Endothelial cell of umbilical vein (primary cell): Measurements from ENCODE around the gene HTT. TPM values are rescaled to one million over a fixed set of nuclear protein-coding genes. Genes with fewer than 3 reads are reported as not detected.

Source experiments
- BruUV-seq: library from RNA; stranded (reverse); fragments of 400-500 nt; replicated peaks from 2 replicates; lab custom pipeline; 2021; lab: Mats Ljungman, UMichigan
- CTCF ChIA-PET: fragments of 300-600, 350-600 bp; sonication (Branson Sonifier 250); formaldehyde crosslinking; loops from one replicate; lab custom pipeline; 2021; ENCODE audit warnings: antibody characterized with exemption, inconsistent platforms; lab: Charles Lee
- POLR2A ChIA-PET: fragments of 300-600, 350-600 bp; sonication (Branson Sonifier 250); formaldehyde crosslinking; loops from one replicate; lab custom pipeline; 2021; ENCODE audit warnings: antibody characterized with exemption, inconsistent platforms; lab: Charles Lee
- DNase-seq: peaks from one replicate; pipeline ENCODE4 v3.0.0-alpha.2; 2011; ENCODE audit warnings: low read depth, low spot score
- FAIRE-seq: peaks from 2 replicates; lab custom pipeline; 2011; peaks lifted over from hg19 to GRCh38; lab: Jason Lieb, UNC
- H2AFZ ChIP-seq: 2 replicates; pipeline ENCODE4 v1.6.0; 2012; ENCODE audit warnings: low read depth, low read length, control low read depth, inconsistent platforms
- H3K27ac ChIP-seq: 2 replicates; pipeline ENCODE4 v1.5.1; 2011; ENCODE audit warnings: low read depth, mild to moderate bottlenecking, control low read depth, low read length, moderate library complexity; ENCODE audit not compliant: insufficient read depth
- H3K27me3 ChIP-seq, 2 experiments: 2 replicates each; pipeline versions ENCODE4 v1.6.0 to v1.6.1; 2011; ENCODE audit warnings: low read length in 2 of 2, mixed read lengths in 1 of 2; ENCODE audit not compliant: control insufficient read depth in 2 of 2, insufficient read depth in 2 of 2
- H3K36me3 ChIP-seq, 2 experiments: 2 replicates in 1 of 2; 3 replicates in 1 of 2; pipeline ENCODE4 v1.5.1; 2011; ENCODE audit warnings: low read length in 2 of 2, mild to moderate bottlenecking in 1 of 2, moderate library complexity in 1 of 2; ENCODE audit not compliant: control insufficient read depth in 2 of 2, insufficient read depth in 2 of 2; ENCODE audit errors: extremely low read depth in 1 of 2
- H3K4me1 ChIP-seq: 3 replicates; pipeline ENCODE4 v1.5.1; 2011; ENCODE audit warnings: mild to moderate bottlenecking, low read length; ENCODE audit not compliant: control insufficient read depth, insufficient read depth; ENCODE audit errors: extremely low read depth
- H3K4me2 ChIP-seq: 2 replicates; pipeline ENCODE4 v1.6.1; 2011; ENCODE audit warnings: low read length, control low read depth, mixed read lengths; ENCODE audit not compliant: insufficient read depth
- H3K4me3 ChIP-seq, 3 experiments: fragments of 200-600 bp in 1 of 3; sonication (generic), shearing (Covaris generic) in 1 of 3; replicated peaks in 1 of 3; 2 replicates each; pipeline ENCODE4 v1.5.1; 2011 to 2016; ENCODE audit warnings: control low read depth in 3 of 3, low read length in 3 of 3, mild to moderate bottlenecking in 2 of 3, inconsistent platforms in 1 of 3, low read depth in 1 of 3, moderate library complexity in 1 of 3; ENCODE audit not compliant: insufficient read depth in 1 of 3
- H3K79me2 ChIP-seq: 2 replicates; pipeline ENCODE4 v1.6.0; 2012; ENCODE audit warnings: low read length, inconsistent platforms; ENCODE audit not compliant: control insufficient read depth, insufficient read depth
- H3K9ac ChIP-seq: replicated peaks from 2 replicates; pipeline ENCODE3; 2011; ENCODE audit warnings: low read length, control low read depth; ENCODE audit not compliant: insufficient read depth; ENCODE audit errors: extremely low read depth
- H3K9me1 ChIP-seq: replicated peaks from 3 replicates; pipeline ENCODE4 v1.6.0; 2011; ENCODE audit warnings: mild to moderate bottlenecking, low read length; ENCODE audit not compliant: control insufficient read depth, insufficient read depth; ENCODE audit errors: extremely low read depth
- H3K9me3 ChIP-seq: replicated peaks from 2 replicates; pipeline ENCODE4 v1.5.1; 2012; ENCODE audit warnings: low read length, inconsistent platforms; ENCODE audit not compliant: control insufficient read depth, insufficient read depth
- H4K20me1 ChIP-seq: replicated peaks from 2 replicates; pipeline ENCODE3; 2011; ENCODE audit warnings: mild to moderate bottlenecking, low read length; ENCODE audit not compliant: control insufficient read depth, insufficient read depth; ENCODE audit errors: extremely low read depth
- EZH2 ChIP-seq: IDR thresholded peaks from 2 replicates; pipeline ENCODE4 v1.6.1; 2012; ENCODE audit warnings: borderline replicate concordance, low read depth, mild to moderate bottlenecking, moderate library complexity, low read length, inconsistent platforms; ENCODE audit not compliant: severe bottlenecking
- FOS ChIP-seq: IDR thresholded peaks from 2 replicates; pipeline ENCODE4 v1.6.1; 2011; ENCODE audit warnings: mild to moderate bottlenecking, low read length, moderate library complexity, borderline replicate concordance; ENCODE audit not compliant: insufficient read depth
- GATA2 ChIP-seq: IDR thresholded peaks from 2 replicates; pipeline ENCODE4 v1.7.0; 2011; ENCODE audit warnings: low read depth, mild to moderate bottlenecking, moderate library complexity, mixed read lengths, low read length; ENCODE audit not compliant: insufficient read length, insufficient read depth
- POLR2A ChIP-seq: IDR thresholded peaks from 2 replicates; pipeline ENCODE4 v1.6.1; 2012; ENCODE audit warnings: low read depth, mild to moderate bottlenecking, control low read depth, low read length
- POLR2AphosphoS5 ChIP-seq: IDR thresholded peaks from 2 replicates; pipeline ENCODE4 v1.6.1; 2012; ENCODE audit warnings: low read depth, mild to moderate bottlenecking, control low read depth, low read length, moderate library complexity; ENCODE audit not compliant: insufficient read depth
- dilution Hi-C: fragments of 300-500 bp; cut with MboI; formaldehyde crosslinking; loops from one replicate; pipeline ENCODE4 v1.15.0; 2019; ENCODE audit warnings: low sequenced_read_pairs; ENCODE audit not compliant: extremely low pct_ligation_motif_present
- intact Hi-C: fragments of 100-400 bp; cut with micrococcal nuclease; formaldehyde crosslinking; loops from one replicate; pipeline ENCODE4 v1.10.0; 2022
- polyA plus RNA-seq, 4 experiments: library from polyadenylated mRNA; depleted of rRNA in 3 of 4; stranded (reverse) in 3 of 4; unstranded in 1 of 4; fragments of >200 nt; gene quantifications; 2 replicates each; pipeline versions ENCODE4 v1.2.1 to v1.2.3, GENCODE V29; 2011 to 2012; ENCODE audit warnings: missing spikeins in 1 of 4
- total RNA-seq: library from RNA; stranded (reverse); gene quantifications from 2 replicates; pipeline ENCODE4 v1.2.3, GENCODE V29; 2021
- TF ChIP-seq, protein P1 (sequence below), 2 donors: IDR thresholded peaks; 1 replicate in 1 of 2; 2 replicates in 1 of 2; pipeline ENCODE4 v1.5.1; 2011; ENCODE audit warnings: low read length in 2 of 2, mild to moderate bottlenecking in 2 of 2, moderate library complexity in 2 of 2, control low read depth in 1 of 2, inconsistent platforms in 1 of 2, low read depth in 1 of 2; ENCODE audit not compliant: insufficient read depth in 1 of 2; ENCODE audit errors: extremely low read depth in 1 of 2

The HTT gene
- total and polyA plus RNA-seq, 2 donors (not counting 3 experiments of a cell fraction or from before 2014, with no cell fraction given): 15.7 to 61.2 TPM

DNA sequence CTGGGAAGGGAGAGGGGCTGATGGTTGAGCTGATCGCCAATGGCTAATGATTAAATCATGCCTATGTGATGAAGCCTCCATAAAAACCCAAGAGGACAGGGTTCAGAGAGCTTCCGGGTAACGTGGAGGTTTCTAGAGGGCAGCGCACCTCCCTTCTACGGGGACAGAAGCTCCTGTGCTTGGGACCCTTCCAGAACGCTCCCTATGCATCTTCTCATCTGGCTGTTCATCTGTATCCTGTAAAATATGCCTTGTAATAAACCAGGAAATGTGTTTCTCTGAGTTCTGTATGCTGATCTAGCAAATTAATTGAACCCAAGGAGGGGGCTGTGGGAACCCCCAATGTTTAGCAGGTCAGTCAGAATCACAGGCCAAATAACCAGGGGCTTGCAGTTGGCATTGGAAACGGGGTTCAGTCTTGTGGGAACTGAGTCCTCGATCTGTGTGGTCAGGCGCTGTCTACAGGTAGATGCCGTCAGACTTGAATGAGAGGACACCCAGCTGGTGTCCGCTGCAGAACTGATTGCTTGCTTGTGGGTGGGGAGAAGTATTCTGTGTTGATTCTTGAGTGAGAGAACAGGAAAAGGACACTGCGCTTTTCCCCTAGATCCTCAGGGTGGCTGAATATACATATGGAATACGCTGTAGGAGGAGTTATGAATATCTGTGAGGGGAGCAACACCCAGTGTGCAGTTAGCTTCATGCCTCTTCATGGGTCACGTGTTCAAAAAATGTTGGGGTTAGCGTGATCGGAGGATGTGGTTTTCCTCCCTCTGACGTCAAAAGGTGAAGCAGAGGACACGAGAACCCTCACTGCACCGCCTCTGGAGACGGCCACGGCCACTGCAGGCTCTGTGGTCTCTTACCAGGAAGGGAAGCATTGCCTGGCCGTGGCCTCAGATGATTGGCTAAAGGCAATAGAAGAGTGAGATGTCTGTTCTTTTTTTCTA is 29.3 kb upstream of the HTT start:
- ChIA-PET POLR2A (no interaction called here), CTCF (interaction anchor here (1.0 kb wide), 1 partner anchor 62 kb away, joined by 3 read pairs; no protein-coding TSS in a partner anchor)
- Histone ChIP-seq H4K20me1 (no peaks in the 10 kb centered on the region), H3K9ac (no peak overlapping the region), H3K9me1 (no peaks in the 10 kb centered on the region), H3K79me2 (no peaks in the 10 kb centered on the region), H3K27ac (no peak overlapping the region), H3K4me3 (no peak overlapping the region), H3K9me3 (no peaks in the 10 kb centered on the region), H3K4me1 (peaks cover 7% of the 10 kb centered on the region), H2AFZ (no peak overlapping the region), H3K27me3 (no peaks in the 10 kb centered on the region), H3K36me3 (no peaks in the 10 kb centered on the region), H3K4me2 (no peak overlapping the region)
- FAIRE-seq (no peak), DNase-seq (no peak)
- no TSS peak for BruUV-seq
- TF ChIP-seq EZH2 (no peak), POLR2AphosphoS5 (no peak), POLR2A (no peak), FOS (no peak), GATA2 (no peak)
- TF ChIP-seq, protein P1, sequence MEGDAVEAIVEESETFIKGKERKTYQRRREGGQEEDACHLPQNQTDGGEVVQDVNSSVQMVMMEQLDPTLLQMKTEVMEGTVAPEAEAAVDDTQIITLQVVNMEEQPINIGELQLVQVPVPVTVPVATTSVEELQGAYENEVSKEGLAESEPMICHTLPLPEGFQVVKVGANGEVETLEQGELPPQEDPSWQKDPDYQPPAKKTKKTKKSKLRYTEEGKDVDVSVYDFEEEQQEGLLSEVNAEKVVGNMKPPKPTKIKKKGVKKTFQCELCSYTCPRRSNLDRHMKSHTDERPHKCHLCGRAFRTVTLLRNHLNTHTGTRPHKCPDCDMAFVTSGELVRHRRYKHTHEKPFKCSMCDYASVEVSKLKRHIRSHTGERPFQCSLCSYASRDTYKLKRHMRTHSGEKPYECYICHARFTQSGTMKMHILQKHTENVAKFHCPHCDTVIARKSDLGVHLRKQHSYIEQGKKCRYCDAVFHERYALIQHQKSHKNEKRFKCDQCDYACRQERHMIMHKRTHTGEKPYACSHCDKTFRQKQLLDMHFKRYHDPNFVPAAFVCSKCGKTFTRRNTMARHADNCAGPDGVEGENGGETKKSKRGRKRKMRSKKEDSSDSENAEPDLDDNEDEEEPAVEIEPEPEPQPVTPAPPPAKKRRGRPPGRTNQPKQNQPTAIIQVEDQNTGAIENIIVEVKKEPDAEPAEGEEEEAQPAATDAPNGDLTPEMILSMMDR (IDR thresholded peaks at IDR 0.05; ENCODE audit: extremely low read depth in 1 of 2, insufficient read depth in 1 of 2, low read depth in 1 of 2, low read length in 2 of 2): no peak
- dilution Hi-C loops (no loop called here), intact Hi-C loops (no loop called here)
